NOMO-1 treated with DMSO at 0.1 percent for 48 hours (cell line): ENCODE results near the gene ADM2.

ENCODE experiments used
- DNase-seq: peaks from one replicate; lab custom pipeline; 2025; ENCODE audit not compliant: unreplicated experiment; lab: John Stamatoyannopoulos, UW

The ADM2 gene

DNA sequence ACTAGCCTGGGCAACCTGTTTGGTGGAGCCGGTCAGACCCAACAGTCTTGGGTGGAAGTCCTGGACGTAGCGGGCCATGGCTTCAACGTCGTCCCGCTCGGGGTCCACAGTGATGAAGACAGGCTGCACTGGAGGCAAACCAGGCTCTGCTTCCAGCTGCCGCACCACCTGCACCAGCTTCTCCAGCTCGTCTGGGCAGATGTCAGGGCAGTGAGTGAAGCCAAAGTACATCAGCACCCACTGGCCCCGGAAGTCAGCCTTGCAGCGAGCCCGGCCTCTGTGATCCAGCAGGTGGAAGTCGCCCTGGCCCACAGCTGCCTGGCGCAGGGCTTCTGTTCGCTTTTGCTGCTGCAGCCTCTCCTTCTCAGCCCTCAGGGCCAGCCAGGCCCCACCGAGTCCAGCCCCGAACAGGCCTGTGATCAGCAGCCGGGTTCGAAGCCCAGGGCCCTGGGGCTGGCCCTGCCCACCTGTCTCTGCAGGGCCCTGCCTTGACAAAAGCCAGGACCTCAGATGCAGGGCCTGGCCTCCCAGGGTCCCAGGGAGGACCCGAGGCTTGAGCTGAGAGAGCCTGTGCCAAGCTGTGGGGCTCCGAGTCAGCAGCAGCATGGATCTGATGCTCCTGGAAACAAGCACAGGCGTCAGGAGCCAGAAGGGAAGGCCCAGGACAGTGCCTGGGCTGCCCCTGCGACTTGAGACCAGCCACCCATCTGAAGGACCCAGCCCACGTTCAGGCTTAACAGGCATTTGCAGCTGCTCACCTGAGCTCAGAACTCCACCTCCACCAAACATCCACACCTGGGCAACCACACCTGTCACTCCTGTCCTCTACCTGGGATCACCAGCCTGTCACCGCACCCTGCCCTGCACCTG, 42.7 kb downstream of the ADM2 start:
- DNase-seq: no peak

DNA sequence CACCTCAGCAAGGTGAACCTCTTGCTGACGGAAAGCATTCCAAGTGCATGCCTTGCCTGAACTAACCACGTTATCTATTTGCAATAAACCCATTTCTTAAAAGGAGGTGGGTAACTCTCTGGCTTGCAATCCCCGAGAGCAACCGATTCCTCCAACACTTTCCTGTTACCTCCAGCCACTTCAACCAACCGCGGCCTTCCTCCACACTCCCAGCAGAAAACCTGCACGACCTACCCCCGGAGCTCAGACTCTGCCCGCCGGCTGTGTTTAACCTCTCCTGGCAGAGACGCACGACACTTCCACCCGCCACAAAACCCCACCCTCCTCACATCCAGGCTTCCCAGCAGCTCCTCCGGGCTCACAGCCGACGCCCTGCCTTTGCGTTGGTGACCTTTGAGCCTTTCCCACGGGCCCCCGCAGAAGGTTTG, 43.3 kb downstream of the ADM2 start:
- peak; percentile 53 for DNase-seq

DNA sequence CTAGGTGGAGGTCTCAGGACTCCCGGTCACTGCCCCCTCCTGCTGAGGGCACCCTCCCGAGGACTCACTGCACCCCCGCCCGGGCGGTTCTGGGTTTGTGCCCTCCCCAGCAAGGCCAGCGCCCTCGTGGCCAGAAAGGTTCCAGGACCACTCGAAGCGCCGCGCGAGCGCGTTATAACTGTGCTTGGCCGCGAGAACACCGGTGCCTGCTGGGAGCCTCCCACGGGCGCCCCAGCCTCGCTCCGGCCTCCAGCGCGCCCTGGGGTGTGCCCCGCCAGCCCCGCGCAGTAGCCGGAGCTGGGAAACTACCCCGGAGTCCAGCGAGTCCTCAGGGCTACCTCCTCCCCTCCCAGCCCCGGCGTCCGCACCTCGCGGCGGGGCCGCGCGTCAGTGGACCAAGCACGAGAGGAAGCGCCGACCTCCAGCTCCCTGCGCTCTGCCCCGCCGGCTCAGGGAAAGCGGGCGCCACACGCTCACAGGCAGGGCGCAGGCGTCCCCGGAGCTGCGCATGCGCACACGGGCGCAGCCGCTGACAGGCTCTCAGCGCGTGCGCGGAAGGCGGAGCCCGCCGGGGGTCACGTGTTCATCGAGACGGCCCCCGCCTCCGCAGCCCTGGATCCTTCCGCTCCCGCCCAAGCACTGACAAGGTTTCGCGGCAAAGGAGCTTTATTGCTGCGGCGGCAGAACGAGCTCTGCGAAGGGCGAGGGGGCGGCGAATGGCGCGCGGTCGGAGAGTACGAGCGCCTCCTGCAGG, 43.9 kb downstream of the ADM2 start, which contains the start of gene SCO2:
SCO2 (minus strand) TSS at position 495 of the 754 bp plus-strand sequence. CDS start 1,187 bp downstream, outside the sequence.
- DNase-seq: peak; percentile 94

DNA sequence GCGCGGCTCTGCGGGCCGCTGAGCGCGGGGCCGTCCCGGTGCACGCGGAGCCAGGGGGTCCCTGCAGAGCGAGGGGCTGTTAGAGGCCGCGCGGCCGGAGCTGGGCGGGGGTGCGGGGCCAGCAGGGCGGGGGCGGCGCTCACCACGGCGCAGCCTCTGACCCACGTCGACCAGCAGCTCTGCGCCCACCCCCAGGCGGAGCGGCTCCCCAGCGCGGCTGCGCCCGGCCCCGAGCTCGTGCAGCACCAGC, 44.4 kb downstream of the ADM2 start:
- DNase-seq: no peak

DNA sequence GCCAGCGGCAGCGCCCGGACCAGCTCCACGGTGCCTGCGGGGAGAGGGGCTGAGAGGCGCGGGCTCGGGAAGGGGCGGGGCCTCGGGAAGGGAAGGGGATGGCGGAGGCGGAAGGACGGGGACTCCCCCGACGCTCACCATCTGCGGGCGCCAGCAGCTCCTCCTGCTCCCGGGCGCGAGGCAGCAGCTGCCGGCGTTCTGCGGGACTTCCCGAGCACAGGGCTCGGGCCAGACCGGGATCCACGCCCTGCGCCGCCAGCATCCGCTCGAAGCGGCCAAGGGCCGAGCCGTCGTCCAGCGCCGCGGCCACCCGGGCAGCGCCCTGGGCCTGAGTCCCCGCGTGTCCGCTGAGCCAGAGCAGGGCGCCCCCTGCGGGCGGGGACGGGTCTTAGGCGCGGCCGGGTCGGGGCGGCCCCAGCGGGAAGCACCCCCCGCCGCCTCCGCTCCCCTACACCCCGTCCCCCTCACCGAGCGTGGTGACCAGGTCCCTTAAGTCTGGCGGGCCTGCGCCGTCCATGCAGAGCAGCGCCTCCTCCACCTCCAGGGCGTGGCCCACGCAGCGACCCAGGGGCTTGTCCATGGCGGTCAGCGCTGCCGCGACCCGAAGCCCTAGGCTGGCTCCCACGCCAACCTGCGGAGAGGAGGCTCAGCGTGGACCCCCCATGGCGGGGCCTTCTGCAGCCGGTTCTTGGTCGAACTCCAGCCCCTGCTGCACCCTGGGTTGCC, 44.9 kb downstream of the ADM2 start:
- DNase-seq: peak; percentile 74

DNA sequence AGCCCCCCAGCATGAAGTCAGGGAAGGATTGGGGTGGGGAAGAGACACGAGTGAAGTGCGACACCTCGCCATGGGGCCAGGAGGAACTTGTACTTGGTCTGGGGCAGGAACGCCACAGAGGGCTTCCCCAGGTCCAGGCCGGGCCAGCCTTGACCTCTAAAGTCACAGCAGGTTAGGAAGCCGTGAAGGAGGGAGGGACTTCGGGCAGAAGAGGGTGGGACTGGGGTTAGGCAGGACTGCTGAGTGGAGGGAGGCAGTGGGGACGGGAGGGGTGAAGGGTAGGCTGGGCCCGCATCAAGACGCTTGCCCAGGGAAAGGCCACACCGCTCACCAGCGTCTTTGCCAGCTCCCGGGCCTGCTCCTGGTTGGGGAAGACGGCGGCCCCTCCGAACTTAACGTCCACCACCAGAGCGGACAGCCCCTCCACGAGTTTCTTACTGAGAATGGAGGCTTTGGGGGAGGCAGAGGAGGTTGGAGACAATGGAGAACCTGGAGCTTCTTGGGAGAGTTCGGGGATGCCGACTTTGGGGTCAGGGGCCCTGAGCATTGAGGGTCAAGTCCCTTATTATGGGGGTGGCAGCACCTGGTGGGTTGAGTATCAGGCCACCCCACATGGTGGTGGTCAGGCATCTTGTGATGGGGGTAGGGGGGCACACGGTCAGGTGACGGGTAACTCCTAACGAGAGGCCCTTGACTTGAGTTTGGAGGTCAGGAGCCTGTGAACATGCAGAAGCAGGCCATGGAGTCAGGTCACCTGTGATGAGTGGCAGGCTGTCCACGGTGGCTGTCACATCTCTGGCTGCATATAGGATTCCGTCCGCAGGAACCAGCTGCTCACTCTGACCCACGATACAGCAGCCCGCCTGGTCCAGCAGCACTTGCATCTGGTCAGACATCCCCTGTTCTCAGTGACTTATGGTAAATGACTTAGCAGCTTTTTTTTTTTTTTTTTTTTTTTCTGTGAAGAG, 45.8 kb downstream of the ADM2 start:
- DNase-seq: peak; percentile 86

DNA sequence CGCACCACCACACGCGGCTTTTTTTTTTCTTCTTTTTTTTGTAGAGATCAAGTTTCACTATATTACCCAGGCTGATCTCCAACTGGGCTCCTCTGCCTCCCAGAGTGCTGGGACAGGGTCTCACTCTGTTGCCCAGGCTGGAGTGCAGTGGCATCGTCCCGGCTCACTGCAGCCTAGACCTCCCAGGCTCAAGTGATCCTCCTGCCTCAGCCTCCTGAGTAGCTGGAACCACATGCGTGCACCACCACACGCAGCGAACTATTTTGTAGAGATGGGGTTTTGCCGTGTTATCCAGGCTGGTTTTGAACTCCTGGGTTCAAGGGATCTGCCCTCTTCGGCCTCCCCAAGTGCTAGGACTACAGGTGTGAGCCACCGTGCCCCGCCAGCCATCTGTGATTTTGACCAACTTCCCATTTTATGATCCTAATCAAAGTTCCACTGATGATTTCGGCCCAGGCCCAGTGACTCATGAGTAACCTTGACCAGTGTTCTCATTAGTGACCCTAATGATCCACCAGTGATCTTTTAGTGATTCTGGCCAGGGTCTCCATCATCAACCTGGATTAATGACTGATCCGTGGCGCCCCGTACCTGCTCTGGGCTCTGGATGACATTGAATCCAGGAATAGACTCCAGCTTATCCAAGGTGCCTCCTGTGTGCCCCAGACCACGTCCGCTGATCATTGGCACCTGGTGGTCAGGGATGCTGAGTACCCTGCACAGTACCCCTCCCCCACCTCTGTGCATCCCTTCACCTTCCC, 46.8 kb downstream of the ADM2 start:
- DNase-seq: no peak

DNA sequence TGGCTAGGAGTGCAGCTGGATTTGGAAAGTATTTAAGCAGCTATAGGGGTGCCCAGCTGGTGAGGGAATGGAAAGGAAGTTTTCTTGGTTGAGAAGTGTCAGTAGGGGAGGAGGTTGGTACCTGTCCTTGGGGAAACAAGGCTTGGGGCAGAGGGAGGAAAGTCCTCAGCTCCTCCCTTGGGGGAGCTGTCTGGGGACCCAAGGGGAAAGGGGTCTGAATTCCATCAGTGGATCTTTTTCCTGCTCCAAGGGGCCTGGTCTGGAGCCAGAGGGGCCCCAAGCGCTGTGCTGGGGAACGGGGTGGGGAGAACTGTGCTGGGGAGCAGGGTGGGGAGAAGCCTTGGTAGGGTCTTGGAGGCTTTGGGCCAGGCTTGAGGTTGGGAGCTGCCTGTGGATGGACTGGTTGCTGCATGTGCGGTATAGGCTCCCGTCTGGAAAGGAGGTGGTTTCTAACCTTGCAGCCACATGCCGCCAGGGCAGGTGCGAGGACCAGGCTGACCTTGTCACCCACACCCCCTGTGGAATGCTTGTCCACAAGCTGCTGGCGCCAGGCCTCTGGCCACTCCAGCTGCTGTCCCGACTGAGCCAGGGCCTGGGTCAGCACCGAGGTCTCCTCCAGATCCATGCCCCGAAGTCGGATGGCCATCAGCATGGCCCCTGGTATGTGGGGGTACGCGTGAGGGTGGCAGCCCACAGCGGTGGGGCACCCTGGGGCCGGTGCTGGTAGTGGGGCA, 47.5 kb downstream of the ADM2 start:
- no peak for DNase-seq

DNA sequence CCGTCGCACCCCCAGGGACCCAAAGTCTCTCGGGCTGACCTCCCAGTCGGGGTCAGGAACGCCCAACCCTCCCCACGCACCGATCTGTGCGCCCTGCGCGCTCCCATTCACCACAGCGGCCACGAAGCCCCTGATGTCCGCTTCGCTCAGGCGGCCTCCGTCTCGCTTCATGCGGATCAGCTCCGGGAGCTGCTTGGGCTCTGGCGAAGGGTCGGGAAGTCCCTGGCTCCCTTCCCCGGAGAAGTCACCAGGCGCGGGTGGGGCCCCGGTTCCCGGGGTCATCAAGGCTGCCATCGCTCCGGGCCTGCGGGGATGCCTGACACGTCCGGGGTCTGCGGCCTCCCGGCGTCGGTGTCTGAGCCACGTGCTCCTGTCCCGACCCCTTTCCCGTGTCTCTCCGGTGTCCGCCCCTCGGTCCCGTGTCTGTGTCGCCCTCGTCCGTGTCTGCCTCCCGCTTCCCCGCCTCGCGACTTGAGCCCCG, 48.1 kb downstream of the ADM2 start:
- peak; percentile 47 for DNase-seq

DNA sequence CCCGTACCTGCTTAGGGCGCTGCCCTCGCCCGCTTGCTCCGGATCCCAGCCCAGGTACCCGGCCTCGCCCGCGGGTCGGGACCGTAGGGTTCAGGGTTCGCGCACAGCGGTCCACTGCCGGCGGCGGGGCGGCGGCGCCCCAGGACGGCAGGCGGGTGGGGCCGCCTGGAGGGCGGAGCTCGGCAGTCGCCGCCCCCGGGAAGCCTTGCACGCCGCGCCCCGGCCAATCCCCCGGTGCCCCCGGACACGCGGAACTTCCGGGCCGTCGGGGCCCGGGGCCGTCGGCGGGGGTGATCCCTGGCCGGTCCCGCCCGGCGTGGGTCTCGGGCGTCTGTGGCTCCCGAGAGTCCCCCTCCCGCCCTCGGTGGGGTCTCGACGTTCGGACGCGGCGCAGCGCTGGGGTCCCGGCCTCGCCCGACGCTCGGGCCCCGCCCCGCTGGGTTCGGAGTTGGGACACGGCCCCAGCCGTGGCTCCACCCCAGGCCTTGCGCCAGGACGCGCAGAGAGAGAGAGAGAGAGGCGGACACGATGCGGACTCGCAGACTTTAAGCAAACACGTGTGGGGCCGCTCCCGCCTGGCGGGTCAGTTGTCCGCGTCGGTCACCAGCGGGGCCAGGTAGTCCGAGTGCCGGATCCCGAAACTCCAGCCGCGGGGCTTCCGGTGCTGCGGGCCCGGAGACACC, 48.7 kb downstream of the ADM2 start, which contains the start of gene TYMP:
TYMP (minus strand) TSS at position 116 of the 683 bp plus-strand sequence. CDS start 303 bp downstream, outside the sequence.
- peak; percentile 87 for DNase-seq

DNA sequence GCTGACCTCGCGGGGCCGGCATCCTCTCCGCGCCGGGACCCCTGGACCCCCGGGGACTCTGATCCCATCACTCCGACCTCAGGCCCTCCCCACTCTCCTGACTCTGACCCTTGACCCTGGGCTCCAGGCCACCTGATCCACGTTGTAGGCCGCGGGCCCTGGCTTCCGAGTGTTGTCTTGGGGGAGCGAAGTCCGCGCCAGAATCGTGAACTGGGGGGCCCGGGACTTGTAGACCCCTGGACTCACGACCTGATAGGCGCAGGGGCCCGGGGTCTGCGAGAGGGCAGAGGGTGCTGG, 49.2 kb downstream of the ADM2 start:
- peak; percentile 55 for DNase-seq

DNA sequence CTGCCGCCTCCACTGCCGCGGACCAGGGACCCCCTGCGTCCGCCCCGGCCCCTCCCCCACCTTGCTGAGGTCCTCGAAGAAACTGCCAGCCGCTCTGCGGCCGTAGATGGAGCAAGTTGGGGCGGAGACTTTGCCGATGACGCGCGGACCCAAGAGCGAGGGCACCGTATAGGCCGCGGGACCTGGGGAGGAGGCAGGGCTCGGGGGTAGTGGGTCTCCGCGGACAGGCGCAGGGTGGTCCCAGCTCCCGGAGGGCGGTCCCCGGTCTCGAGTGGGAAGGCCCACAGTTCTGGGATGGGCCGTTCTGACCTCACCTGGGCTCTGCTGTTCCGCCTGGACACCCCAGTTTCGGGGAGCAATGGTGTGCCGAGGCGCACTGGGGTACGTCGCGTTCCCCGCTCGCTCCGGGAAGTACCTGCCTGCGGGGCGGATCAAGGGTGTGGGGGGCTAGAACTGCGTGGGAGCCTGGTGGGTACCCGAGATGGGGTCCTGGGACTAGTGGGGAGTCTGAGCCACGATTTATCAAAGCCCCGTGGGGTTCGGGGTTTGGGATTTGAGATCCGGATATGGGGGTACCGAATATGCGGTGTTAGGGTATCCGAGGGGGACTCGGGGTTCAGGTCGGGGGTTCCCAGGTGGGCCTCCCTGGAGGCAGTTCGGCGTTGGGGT, 49.7 kb downstream of the ADM2 start:
- peak; percentile 90 for DNase-seq

DNA sequence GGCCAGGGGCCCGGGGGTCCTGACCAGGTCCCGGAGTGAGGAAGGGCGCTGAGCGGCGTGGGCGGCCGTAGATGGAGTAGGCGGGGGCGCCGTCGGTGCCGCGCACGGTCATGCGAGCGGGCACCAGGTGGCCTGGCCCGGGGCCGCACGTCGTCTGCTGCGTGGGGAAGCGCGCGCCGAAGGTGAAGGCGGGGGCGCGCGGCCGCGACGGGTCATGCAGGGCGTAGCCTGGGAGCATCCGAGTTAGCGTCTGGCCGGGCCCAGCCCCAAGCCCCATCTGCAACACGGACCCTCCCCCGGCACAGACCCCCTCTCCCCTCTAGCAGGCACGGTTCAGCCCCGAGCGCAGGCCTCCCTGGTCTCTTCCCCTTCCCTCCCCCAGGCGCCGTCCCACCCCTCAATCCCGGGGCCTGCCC, 50.2 kb downstream of the ADM2 start:
- DNase-seq: peak; percentile 73

DNA sequence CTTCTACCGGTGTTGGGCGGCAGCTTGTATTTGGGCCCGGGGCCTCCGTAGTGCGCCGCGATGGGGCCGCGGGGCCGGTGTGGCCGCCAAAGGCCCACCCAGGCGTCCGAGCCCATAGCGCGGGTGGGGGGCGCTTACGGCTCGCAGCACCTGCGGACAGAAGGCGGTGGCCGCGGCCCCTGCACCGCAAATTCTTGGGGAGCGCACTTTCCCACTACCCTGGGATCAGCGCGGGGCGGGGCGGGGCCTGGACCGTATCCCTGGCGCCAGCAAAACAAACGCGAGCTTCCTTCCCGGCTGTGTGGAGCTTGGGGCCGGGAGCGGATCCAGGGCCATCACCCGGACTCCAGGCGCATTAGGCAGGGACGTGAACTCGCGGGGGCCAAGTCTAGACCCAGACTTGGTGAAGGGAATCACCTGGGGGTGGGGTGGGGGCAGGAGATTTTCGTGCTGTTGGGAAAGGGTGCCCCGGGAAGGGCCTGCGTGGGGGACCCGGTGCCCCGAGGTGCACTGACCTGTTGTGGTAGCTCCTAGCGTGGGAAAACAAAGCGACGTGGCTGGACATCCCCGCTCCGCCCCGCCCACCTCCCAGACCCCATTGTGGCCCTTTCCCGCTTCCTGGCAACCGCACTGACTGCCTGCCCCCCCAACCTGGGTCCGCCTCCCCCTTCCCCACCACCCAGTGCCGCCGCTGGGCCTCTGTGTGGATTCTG, 50.8 kb downstream of the ADM2 start:
- no peak for DNase-seq

DNA sequence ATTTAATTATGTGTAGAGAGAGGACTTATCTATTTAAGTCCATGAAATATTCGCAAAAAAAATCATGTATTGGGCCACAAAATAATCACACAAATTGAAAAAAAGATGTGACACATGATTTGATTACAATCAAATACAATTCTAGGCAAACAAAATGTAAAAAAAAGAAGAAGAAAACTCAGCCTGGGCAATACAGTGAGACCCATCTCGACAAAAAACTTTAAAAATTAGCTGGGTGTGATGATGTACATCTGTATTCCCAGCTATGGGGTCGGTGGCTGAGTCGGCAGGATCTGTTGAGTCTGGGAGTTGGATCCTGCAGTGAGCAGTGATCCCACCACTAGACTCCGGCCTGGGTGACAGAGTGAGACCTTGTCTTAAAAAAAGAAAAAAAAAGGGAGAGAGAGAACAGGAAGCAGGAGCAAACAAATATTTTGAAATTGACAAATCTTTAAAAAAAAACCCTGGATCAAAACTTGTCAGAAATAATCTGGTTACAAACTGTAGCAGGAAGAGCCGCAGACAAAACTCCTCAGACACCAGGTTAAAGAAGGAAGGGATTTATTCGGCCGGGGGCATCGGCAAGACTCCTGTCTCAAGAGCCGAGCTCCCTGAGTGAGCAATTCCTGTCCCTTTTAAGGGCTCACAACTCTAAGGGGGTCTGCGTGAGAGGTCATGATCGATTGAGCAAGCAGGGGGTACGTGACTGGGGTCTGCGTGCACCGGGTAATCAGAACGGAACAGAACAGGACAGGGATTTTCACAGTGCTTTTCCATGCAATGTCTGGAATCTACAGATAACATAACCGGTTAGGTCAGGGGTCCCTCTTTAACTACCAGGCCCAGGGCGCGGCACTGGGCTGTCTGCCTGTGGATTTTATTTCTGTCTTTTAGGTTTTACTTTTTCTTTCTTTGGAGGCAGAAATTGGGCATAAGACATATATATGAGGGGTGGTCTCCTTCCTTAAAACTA, 51.8 kb downstream of the ADM2 start:
- DNase-seq: no peak
